ENCODE measurements around the gene SLC2A4.
A peak's percentile ranks its signal among the peaks of the same experiment; 100 is the strongest.
"Not testable (repeated sequence)": the region's sequence is repeated elsewhere in the genome, so short reads cannot be mapped to it uniquely, and the experiment has no call there.

The SLC2A4 gene

GRCh38 chr17:7329374-7329996, 48.0 kb downstream of the SLC2A4 start:
- H3K4me3 ChIP-seq (ENCODE audit: low read depth, low read length), result peak overlapping the region; percentile 89
- DNase-seq (ENCODE audit: low read depth, low spot score), result peak; percentile 99
- in situ Hi-C loops (cut with HindIII; ENCODE audit: low sequenced_read_pairs), result no loop called here
- no peak for TF ChIP-seq CTCF (IDR thresholded peaks at IDR 0.05; ENCODE audit: low read depth, low read length)

- peak overlapping the region; percentile 89 for H3K4me3 ChIP-seq (ENCODE audit: low read depth, low read length)
- TF ChIP-seq CTCF (IDR thresholded peaks at IDR 0.05; ENCODE audit: low read depth, low read length), result no peak
- peak; percentile 89 for DNase-seq (ENCODE audit: low read depth, low spot score)
- in situ Hi-C loops (cut with HindIII; ENCODE audit: low sequenced_read_pairs), result no loop called here
These were observed 48.6 kb downstream of the SLC2A4 start for GRCh38 chr17:7329997-7330637.

- in situ Hi-C loops (cut with HindIII; ENCODE audit: low sequenced_read_pairs), result no loop called here
- peak overlapping the region; percentile 89 for H3K4me3 ChIP-seq (ENCODE audit: low read depth, low read length)
- DNase-seq (ENCODE audit: low read depth, low spot score), result no peak
- no peak for TF ChIP-seq CTCF (IDR thresholded peaks at IDR 0.05; ENCODE audit: low read depth, low read length)
These were observed 49.1 kb downstream of the SLC2A4 start for GRCh38 chr17:7330638-7331015.

GRCh38 chr17:7332111-7332510, 50.6 kb downstream of the SLC2A4 start:
- H3K4me3 ChIP-seq (ENCODE audit: low read depth, low read length), result no peak overlapping the region
- no peak for DNase-seq (ENCODE audit: low read depth, low spot score)
- in situ Hi-C loops (cut with HindIII; ENCODE audit: low sequenced_read_pairs), result no loop called here
- TF ChIP-seq CTCF (IDR thresholded peaks at IDR 0.05; ENCODE audit: low read depth, low read length), result no peak

- DNase-seq (ENCODE audit: low read depth, low spot score); H3K4me3 ChIP-seq (ENCODE audit: low read depth, low read length): not testable (repeated sequence)
These were observed 51.1 kb downstream of the SLC2A4 start for GRCh38 chr17:7332600-7333069.

GRCh38 chr17:7334938-7335538, 53.5 kb downstream of the SLC2A4 start:
- no peak for DNase-seq (ENCODE audit: low read depth, low spot score)
- TF ChIP-seq CTCF (IDR thresholded peaks at IDR 0.05; ENCODE audit: low read depth, low read length), result no peak
- H3K4me3 ChIP-seq (ENCODE audit: low read depth, low read length), result no peak overlapping the region
- in situ Hi-C loops (cut with HindIII; ENCODE audit: low sequenced_read_pairs), result no loop called here

More at GRCh38 chr17:7332600-7333069, 51.1 kb downstream of the SLC2A4 start:
- in situ Hi-C loops (cut with HindIII; ENCODE audit: low sequenced_read_pairs), result not testable (repeated sequence)

- H3K4me3 ChIP-seq (ENCODE audit: low read depth, low read length); in situ Hi-C loops (cut with HindIII; ENCODE audit: low sequenced_read_pairs); DNase-seq (ENCODE audit: low read depth, low spot score): not testable (repeated sequence)
These were observed 54.2 kb downstream of the SLC2A4 start for GRCh38 chr17:7335765-7336164.
